Stimulated activated CD4-positive, alpha-beta T cell treated with anti-CD3 and anti-CD28 coated beads, Interleukin-4, amount 100 ng/mL, for 24 hours (primary cell): ENCODE measurements around the gene STMN1.
"Not testable (repeated sequence)": the region's sequence is repeated elsewhere in the genome, so short reads cannot be mapped to it uniquely, and the experiment has no call there.

Experiments
- DNase-seq: peaks from one replicate; pipeline ENCODE4 v3.0.0-alpha.2; 2020

Gene STMN1

GRCh38 chr1:25905680-25906643 lies at the start of gene STMN1:
Gene STMN1 (minus strand): TSS chr1:25906419. CDS start chr1:25904676, 1,743 bp downstream.
- DNase-seq: peak; percentile 88

GRCh38 chr1:25955553-25955952 lies 49.3 kb upstream of the STMN1 start:
- DNase-seq: no peak

DNA sequence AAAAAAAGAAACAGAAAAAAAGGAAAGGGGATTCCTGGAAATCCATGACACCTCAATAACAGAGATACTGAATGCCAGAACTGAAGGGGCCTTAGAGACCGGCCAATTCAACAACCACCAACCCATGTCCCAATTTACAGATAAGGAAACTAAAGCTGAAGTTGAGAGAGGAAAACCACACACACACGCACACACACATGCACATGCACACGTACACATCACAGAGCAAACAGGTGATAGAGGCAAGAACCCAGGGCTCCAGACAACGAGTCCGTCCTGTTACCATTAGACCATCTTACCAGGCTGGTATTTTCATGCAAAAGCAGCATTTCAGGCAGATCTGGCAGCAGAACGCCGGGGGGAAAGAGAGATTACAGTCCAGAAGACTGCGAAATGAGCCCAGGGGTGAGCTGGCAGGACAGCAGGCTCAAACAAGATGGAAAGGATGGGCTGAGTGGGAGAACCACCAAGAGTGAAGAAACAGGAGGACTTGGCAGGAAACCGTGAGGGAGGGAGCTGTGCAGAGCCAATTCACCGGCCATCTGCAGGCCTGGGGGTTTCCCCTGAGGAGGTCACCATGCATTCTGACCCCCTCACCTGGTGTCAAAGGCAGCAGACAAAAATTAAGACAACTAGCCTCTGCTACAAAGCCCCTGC lies 48.2 kb upstream of the STMN1 start:
- DNase-seq: no peak

DNA sequence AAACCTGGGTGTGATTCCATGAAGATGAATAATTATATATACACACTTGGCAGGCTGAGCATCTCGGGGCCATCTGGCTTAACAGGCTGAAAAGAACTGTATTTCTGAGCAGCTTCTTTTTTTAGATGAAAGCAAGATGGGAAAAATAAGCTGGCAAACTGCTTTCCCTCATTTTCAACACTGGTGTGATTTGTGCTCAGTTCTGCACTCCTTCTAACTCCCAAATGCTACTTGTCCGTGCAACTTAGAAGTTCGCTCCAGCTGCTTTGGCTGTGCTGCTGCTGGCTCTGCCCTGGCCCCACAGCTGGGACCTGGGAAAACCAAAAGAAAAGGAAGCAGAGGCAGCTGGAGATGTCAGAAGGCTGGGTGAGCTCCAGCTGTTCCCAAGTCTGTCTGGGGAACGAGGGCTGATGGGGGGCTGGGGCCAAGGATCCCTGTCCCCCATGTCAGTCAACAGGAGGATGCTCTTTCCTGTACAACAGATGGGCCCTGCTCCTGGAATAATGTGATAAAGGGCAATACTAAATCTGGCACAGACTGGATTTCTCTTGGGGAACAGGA lies 46.7 kb upstream of the STMN1 start:
- DNase-seq: no peak

DNA sequence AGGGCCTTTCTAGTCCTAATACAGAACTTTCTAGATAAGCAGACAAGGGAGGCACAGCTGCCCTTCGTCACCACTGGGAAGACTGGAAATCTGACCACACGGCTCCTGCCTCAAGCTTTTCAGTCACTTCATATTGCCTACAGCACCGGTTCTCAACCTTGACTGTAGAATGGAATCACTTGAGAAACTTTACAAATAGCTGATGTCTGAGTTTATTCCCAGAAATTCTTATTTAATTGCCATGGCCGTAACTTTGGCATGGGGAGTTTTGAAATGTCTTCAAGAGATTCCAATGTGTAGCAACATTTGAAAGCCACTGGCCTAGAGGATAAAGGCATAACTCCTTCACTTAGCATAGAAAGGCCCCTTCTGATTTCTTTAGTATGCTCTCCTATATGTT lies 42.4 kb upstream of the STMN1 start:
- no peak for DNase-seq

DNA sequence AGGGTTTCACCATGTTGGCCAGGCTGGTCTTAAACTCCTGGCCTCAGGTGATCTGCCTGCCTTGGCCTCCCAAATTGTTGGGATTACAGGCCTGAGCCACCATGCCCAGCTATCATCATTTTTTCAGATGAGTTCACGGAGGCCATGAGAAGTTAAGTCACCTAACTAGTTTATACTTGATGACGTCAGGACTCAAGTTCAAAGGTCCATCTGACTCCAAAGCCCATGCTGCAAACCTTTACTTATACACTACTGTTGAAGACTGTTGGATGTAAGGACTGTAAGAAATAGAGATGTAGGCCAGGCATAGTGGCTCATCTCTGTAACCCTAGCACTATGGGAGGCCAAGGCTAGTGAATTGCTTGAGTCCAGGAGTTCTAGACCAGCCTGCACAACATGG lies 40.8 kb upstream of the STMN1 start:
- DNase-seq: no peak

GRCh38 chr1:25945761-25946160 lies 39.5 kb upstream of the STMN1 start:
- no peak for DNase-seq

DNA sequence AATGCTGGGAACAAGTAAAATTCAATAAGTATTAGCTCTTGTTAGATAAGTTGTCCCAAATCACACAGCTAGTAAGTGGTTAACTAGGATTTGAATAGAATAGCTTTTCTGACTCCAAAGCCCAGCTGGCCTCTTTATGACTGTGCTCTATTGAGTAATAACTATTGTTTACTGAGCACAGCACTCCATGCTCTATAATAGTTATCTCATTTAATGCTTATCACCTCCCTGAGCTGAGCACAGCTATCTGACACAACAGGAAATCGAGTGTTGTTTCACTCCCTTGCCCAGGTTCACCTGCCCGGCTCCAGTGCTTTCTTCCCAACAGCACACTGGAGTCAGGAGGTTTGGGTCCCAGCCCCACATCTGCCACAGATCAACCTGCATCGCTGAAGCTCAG lies 38.8 kb upstream of the STMN1 start:
- no peak for DNase-seq

DNA sequence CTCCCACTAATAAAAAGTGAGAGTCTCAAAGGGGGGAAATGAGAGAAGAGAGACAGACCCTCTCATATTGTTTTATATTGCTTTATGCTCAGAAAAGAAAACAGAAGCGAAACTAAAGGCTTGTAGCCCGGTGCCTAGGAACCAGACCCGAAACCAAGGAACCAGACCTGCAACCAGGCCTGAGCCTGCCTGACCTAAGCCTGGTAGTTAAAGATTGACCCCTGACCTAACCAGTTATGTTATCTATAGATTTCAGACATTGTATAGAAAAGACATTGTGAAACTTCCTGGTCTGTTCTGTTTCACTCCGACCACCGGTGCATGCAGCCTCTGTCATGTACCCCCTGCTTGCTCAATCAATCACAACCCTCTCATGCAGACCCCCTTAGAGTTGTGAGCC lies 37.3 kb upstream of the STMN1 start:
- not testable (repeated sequence) for DNase-seq

- no peak for DNase-seq
Observed at GRCh38 chr1:25936947-25937346, 30.7 kb upstream of the STMN1 start.

DNA sequence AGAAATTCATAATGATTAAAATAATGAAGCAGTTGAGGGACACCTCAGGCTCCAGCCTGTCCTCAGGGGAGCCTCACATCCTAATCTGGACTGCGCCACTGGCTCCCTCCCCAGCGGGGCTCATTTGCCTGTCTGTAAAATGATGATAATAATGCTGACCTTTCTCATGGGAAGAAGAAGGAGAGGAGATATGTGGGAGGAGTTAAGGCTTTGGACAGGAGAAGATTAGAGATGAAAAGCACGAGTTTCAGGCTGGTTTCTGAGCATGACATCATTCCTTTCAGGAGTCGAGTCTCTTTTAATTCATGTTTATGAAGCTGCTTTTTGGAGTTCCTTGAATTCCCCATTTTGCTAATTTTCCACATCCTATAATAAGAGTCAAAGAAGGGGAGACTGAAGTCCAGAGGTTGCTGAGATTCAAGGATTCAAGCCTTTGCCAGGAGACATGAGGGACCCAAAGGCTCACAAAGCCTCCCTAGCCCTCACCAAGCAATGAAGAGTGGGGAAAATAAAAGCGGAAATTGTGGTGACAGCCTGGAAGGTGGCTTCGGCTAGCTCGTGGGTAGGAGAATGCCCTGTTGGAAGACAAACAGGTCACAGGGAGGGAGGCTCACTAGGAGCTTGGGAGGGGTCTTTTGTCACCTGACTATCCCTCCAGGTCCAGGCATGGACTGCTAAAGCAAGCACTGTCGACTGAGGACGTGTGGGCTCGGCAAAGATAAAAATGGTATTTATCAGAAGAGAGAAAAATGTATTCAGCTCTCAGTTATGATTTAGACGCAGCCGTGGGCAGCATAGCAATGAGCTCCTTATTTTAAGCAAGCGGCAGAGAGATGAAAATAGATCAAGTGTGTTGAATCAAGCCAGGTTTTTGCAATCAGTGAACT lies 27.5 kb upstream of the STMN1 start:
- DNase-seq: no peak

GRCh38 chr1:25932811-25933400 lies 26.7 kb upstream of the STMN1 start:
- DNase-seq: not testable (repeated sequence)

- DNase-seq: no peak
Observed at GRCh38 chr1:25932321-25932720, 26.1 kb upstream of the STMN1 start.

GRCh38 chr1:25929016-25929415 lies 22.8 kb upstream of the STMN1 start:
- no peak for DNase-seq

GRCh38 chr1:25927521-25928265 lies 21.5 kb upstream of the STMN1 start:
- DNase-seq: no peak

DNA sequence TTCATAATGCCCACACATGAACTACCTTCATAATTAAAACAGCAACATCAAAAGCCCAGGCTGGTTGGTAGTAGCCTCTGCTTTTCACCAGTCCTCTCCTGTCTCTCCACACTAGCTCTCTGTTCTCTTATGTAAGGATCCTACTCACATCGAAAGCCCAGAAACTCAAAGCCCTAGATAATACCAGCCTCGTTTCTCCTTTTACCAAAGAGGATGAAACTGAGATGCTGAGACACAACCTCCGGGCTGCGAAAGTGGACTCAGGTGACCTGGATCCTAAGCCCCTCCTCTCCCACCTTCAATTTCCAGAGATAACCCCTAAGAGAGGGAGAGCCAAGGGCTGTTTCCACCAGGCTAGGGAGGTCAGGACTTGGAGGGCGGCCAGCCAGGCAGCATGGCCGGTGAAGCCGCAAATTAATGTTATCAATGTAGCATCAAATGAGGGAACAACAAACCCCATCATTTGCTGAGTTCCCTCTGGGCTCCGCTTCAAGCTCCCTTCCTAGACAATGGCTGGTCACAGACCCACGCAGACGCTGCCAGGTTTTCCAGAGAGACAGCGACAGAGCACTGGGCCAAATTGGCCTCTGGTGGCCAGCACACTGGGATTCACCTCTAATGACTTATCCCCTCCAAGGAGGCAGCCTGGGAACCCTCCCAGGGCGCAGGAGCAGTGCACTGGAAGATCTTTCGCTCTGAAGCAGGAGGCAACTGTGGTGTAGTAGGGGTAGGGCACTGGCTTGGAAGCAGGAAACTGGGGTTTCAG lies 20.7 kb upstream of the STMN1 start:
- no peak for DNase-seq

DNA sequence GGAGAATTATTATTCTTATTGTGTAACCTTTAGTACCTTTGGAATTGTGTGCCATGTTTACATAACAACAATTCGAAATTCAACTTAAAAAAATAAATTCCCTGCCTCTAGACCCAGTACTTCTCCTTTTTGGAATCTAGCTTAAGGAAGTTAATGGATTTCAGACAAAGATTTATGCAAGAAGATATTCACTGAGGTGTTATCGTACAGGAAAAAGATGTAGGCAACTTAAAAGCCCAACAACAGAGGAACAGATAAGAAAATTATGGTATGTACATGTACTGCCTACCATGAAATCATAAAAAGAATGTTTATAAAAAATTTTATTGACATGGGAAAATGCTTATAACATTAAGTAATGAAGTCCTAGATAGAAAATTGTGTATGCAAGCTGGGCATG lies 18.2 kb upstream of the STMN1 start:
- no peak for DNase-seq

- DNase-seq: peak; percentile 17
Observed at GRCh38 chr1:25922971-25923552, 16.8 kb upstream of the STMN1 start.

DNA sequence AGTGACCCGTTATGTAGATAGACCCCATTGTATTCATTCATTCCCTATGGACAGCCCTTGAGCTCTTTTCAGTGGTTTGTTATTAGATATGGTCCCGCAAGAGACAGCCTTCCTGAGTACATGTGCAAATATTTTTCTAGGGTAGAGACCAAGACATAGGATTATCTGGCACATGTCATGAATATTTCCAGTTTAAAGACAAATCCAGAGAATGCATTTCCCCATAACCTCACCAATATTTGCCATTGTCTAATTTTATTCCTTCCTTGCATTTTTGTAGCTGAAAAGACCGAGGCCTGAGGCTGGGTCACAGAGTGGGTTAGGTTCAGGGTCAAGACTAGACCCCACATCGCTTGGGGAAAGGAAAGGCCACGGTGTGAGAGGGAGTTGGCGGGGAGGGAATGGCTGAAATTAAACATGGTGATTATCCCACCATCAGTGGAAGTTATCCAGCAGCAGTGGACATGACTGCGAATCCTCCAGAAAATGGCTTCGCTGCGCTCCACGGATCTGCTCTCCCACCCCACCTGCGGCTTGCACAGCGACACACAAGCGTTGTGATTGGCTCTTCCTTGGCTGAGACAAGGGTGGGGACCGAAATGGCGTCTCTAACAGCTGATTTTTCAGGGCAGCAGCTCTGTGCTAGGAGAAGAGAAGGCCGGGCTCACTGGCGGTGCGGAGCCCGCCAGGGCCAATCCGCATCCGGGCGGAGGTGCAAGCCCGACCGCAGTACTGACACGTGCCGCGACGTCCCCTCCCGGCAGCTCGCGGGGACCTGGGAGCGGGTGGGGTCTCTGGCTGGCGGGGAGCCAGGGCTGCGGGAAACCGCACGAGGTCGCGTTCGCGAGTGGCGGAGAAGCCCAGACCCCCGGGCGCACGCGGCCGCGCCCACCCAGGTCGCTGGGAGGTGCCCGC lies 16.1 kb upstream of the STMN1 start:
- peak; percentile 33 for DNase-seq
